H1 (cell line): ENCODE data around the gene CXCR5. TPM values are rescaled to one million over a fixed set of nuclear protein-coding genes. Genes with fewer than 3 reads are reported as not detected.

Experiments used
- BACH1 ChIP-seq: IDR thresholded peaks from 2 replicates; pipeline ENCODE4 v1.6.1; 2012; ENCODE audit warnings: low read length, improper control_type of control experiment
- CEBPB ChIP-seq: IDR thresholded peaks from 2 replicates; pipeline ENCODE4 v1.6.1; 2012; ENCODE audit warnings: low read depth, low read length
- CHD1 ChIP-seq: IDR thresholded peaks from 2 replicates; pipeline ENCODE4 v1.6.1; 2012; ENCODE audit warnings: low read depth, low read length, improper control_type of control experiment
- CREB1 ChIP-seq: IDR thresholded peaks from 2 replicates; pipeline ENCODE4 v1.6.1; 2012; ENCODE audit warnings: inconsistent platforms
- CTCF ChIP-seq, 3 experiments: IDR thresholded peaks; 1 replicate in 2 of 3; 2 replicates in 1 of 3; pipeline versions ENCODE4 v1.5.1 to v1.6.1; 2011; ENCODE audit warnings: low read length in 3 of 3, mild to moderate bottlenecking in 3 of 3, inconsistent platforms in 2 of 3, low read depth in 1 of 3, moderate library complexity in 1 of 3; ENCODE audit not compliant: insufficient read depth in 1 of 3; ENCODE audit errors: control extremely low read depth in 1 of 3
- HDAC6 ChIP-seq: IDR thresholded peaks from one replicate; pipeline ENCODE4 v1.7.1; 2012; ENCODE audit warnings: low read depth, mild to moderate bottlenecking, inconsistent platforms, low read length, moderate library complexity
- KDM5A ChIP-seq: fragments of 200-600 bp; IDR thresholded peaks from 2 replicates; pipeline ENCODE4 v1.7.1; 2012; ENCODE audit warnings: mild to moderate bottlenecking, low read length, inconsistent platforms, mixed read lengths
- POLR2A ChIP-seq, 2 experiments: IDR thresholded peaks; 1 replicate in 1 of 2; 2 replicates in 1 of 2; pipeline ENCODE4 v1.6.1; 2011; ENCODE audit warnings: low read depth in 2 of 2, low read length in 2 of 2, mild to moderate bottlenecking in 2 of 2; ENCODE audit errors: control extremely low read depth in 1 of 2
- RAD21 ChIP-seq, 2 experiments: IDR thresholded peaks in 1 of 2; conservative IDR thresholded peaks in 1 of 2; 2 replicates each; pipeline ENCODE4 v1.6.1; 2011; ENCODE audit warnings: low read depth in 2 of 2, low read length in 2 of 2, improper control_type of control experiment in 1 of 2, inconsistent platforms in 1 of 2, mild to moderate bottlenecking in 1 of 2, moderate library complexity in 1 of 2
- SAP30 ChIP-seq: fragments of 300-600 bp; sonication (generic); IDR thresholded peaks from 2 replicates; pipeline ENCODE4 v1.7.1; 2012; ENCODE audit warnings: low read length, moderate library complexity, mild to moderate bottlenecking, inconsistent platforms; ENCODE audit not compliant: insufficient read depth, insufficient replicate concordance
- SIN3A ChIP-seq, 2 experiments: IDR thresholded peaks in 1 of 2; conservative IDR thresholded peaks in 1 of 2; 2 replicates each; pipeline ENCODE4 v1.6.1; 2011 to 2012; ENCODE audit warnings: low read length in 2 of 2, improper control_type of control experiment in 1 of 2, low read depth in 1 of 2, mild to moderate bottlenecking in 1 of 2
- TAF7 ChIP-seq: optimal IDR thresholded peaks from 2 replicates; pipeline ENCODE3; 2011; ENCODE audit warnings: low read depth, mild to moderate bottlenecking, inconsistent platforms, low read length, moderate library complexity, borderline replicate concordance
- TEAD4 ChIP-seq: IDR thresholded peaks from 2 replicates; pipeline ENCODE4 v1.6.1; 2012; ENCODE audit warnings: low read depth, low read length, inconsistent platforms, mixed read lengths
- polyA plus RNA-seq, 7 experiments: library from polyadenylated mRNA; depleted of rRNA in 3 of 7; stranded (reverse) in 5 of 7; unstranded in 2 of 7; fragments of >200 nt in 5 of 7; fragments of 200-250 nt in 2 of 7; gene quantifications; 1 replicate in 5 of 7; 2 replicates in 1 of 7; 4 replicates in 1 of 7; pipeline versions ENCODE4 v1.2.1 to v1.2.3, GENCODE V29; 2011 to 2013; ENCODE audit warnings: missing spikeins in 2 of 7, mixed read lengths in 2 of 7
- total RNA-seq: library from RNA; stranded (reverse); fragmentation: NEBNext Ultra II Directional; extraction: Animal tissue kit (Norgen Biotek cat#: 25700); gene quantifications from 2 replicates; pipeline ENCODE4 v1.2.1, GENCODE V29; 2021

Gene CXCR5
- total and polyA plus RNA-seq, 2 of the 8 experiments (the other 6 are each of a cell fraction or from before 2014, with no cell fraction given), result not detected

- TF ChIP-seq CTCF (IDR thresholded peaks at IDR 0.05; ENCODE audit: control extremely low read depth in 1 of 3, insufficient read depth in 1 of 3, low read depth in 1 of 3, low read length in 3 of 3) (peak in 2 of 3 experiments; percentile 95 to 97; a peak in 3 of 4 replicates), BACH1 (0 out of 2 replicates have a peak, but pooled peaks have one; percentile 28), SAP30 (no peak), CREB1 (peak; percentile 76), SIN3A (conservative IDR thresholded peaks at IDR 0.05 in 1 of 2, IDR thresholded peaks at IDR 0.05 in 1 of 2; ENCODE audit: low read depth in 1 of 2, low read length in 2 of 2) (peak in 1 of 2 experiments; percentile 77; a peak in 1 of 4 replicates), RAD21 (IDR thresholded peaks at IDR 0.05 in 1 of 2, conservative IDR thresholded peaks at IDR 0.05 in 1 of 2; ENCODE audit: low read depth in 2 of 2, low read length in 2 of 2) (peak; percentile 98 to 100), POLR2A (IDR thresholded peaks at IDR 0.05; ENCODE audit: control extremely low read depth in 1 of 2, low read depth in 2 of 2, low read length in 2 of 2) (no peak; a peak in 1 of 3 replicates), KDM5A (peak; percentile 61; the same call in 1 of the 2 replicates), HDAC6 (no peak), CHD1 (no peak), TEAD4 (peak; percentile 69; the same call in 1 of the 2 replicates), TAF7 (no peak), CEBPB (peak; percentile 36; the same call in 1 of the 2 replicates)
Measured at GRCh38 chr11:118907051-118908042, 23.7 kb downstream of the CXCR5 start (continued).
